Upper lobe of left lung (tissue), 6 donors: ENCODE data around the gene ADAD2. TPM values are rescaled to one million over a fixed set of nuclear protein-coding genes. Genes with fewer than 3 reads are reported as not detected.

Experiments
- ATAC-seq, 2 donors: fragments of 200-7000 bp; cut with Tn5 transposase; one replicate each; pipeline ENCODE4 v1.9.1; 2022; ENCODE audit warnings: mild to moderate bottlenecking in 2 of 2, moderate library complexity in 2 of 2; ENCODE audit not compliant: low FRiP score in 2 of 2
- DNase-seq, 2 donors: peaks; one replicate each; pipeline ENCODE4 v3.0.0-alpha.2; 2019 to 2020
- H3K27ac ChIP-seq, 4 donors: fragments of 200-600 bp; sonication (generic); one replicate each; pipeline ENCODE4 v1.5.1; 2016 to 2019
- H3K27me3 ChIP-seq, 4 donors: fragments of 200-600 bp; sonication (generic); one replicate each; pipeline ENCODE4 v1.5.1; 2017 to 2019
- H3K36me3 ChIP-seq, 4 donors: fragments of 200-600 bp; sonication (generic); one replicate each; pipeline ENCODE4 v1.5.1; 2016 to 2019
- H3K4me1 ChIP-seq, 4 donors: fragments of 200-600 bp; sonication (generic); one replicate each; pipeline ENCODE4 v1.5.1; 2018 to 2019
- H3K4me3 ChIP-seq, 4 donors: fragments of 200-600 bp; sonication (generic); one replicate each; pipeline ENCODE4 v1.5.1; 2017 to 2019; ENCODE audit warnings: mild to moderate bottlenecking in 2 of 4, moderate library complexity in 1 of 4
- H3K9me3 ChIP-seq, 4 donors: fragments of 200-600 bp; sonication (generic); one replicate each; pipeline ENCODE4 v1.5.1; 2018 to 2019
- CTCF ChIP-seq, 6 experiments: fragments of 450-650 bp in 4 of 6; fragments of 200-600 bp in 2 of 6; sonication (generic) in 2 of 6; IDR thresholded peaks; one replicate each; pipeline ENCODE4 v1.5.1; 2016 to 2019; ENCODE audit warnings: antibody characterized with exemption in 6 of 6
- EP300 ChIP-seq, 4 donors: sonication (generic); formaldehyde crosslinking; IDR thresholded peaks; one replicate each; pipeline ENCODE4 v1.5.1; 2017; ENCODE audit warnings: antibody characterized with exemption in 4 of 4, control low read depth in 2 of 4
- POLR2A ChIP-seq, 4 donors: fragments of 450-650 bp; IDR thresholded peaks; one replicate each; pipeline ENCODE4 v1.5.1; 2016 to 2017; ENCODE audit warnings: antibody characterized with exemption in 4 of 4, mild to moderate bottlenecking in 2 of 4
- POLR2AphosphoS5 ChIP-seq, 2 donors: sonication (generic); formaldehyde crosslinking; IDR thresholded peaks; one replicate each; pipeline ENCODE4 v1.5.1; 2017; ENCODE audit warnings: antibody characterized with exemption in 2 of 2
- WGBS, 2 donors: methylation state at CpG; one replicate each; pipeline ENCODE4 v1.1.5; 2017 to 2018; 5-methylcytosine and 5-hydroxymethylcytosine counted together
- total RNA-seq, 6 donors: library from RNA; depleted of rRNA in 4 of 6; stranded (reverse); fragments of >200 nt in 4 of 6; gene quantifications; one replicate each; pipeline versions ENCODE4 v1.1.0 to v1.2.1, GENCODE V29; 2016 to 2021
- donor health status: DM: no; HTN: no; CAD: no; lungs with moderate emphysema.
- donor health status: DM: no; HTN: yes; CAD: no; lungs with severe emphysema.

The ADAD2 gene
- total RNA-seq, 6 donors from 2014 or later = 1.1 TPM; not detected in 5

- Histone ChIP-seq H3K4me3 (no peak overlapping the region), H3K36me3 (no peaks in the 10 kb centered on the region), H3K4me1 (peaks cover 0 to 8% (median 2%) of the 10 kb centered on the region in 4 donors), H3K9me3 (no peaks in the 10 kb centered on the region), H3K27me3 (no peaks in the 10 kb centered on the region), H3K27ac (no peak overlapping the region)
- TF ChIP-seq POLR2AphosphoS5 (IDR thresholded peaks at IDR 0.05) (no peak), CTCF (IDR thresholded peaks at IDR 0.05) (no peak), POLR2A (IDR thresholded peaks at IDR 0.05) (no peak), EP300 (IDR thresholded peaks at IDR 0.05) (no peak)
- no peak for DNase-seq
- ATAC-seq = no peak
- WGBS, 2 donors = 70 to 84% methylated on average over 8 of the region's 8 CpGs
Observed at GRCh38 chr16:84226026-84226425, 35.1 kb downstream of the ADAD2 start.

- no peak for ATAC-seq
- TF ChIP-seq CTCF (IDR thresholded peaks at IDR 0.05) (no peak), POLR2AphosphoS5 (IDR thresholded peaks at IDR 0.05) (no peak), POLR2A (IDR thresholded peaks at IDR 0.05) (no peak), EP300 (IDR thresholded peaks at IDR 0.05) (no peak)
- Histone ChIP-seq H3K36me3 (no peaks in the 10 kb centered on the region), H3K9me3 (no peaks in the 10 kb centered on the region), H3K27me3 (no peaks in the 10 kb centered on the region), H3K4me3 (no peak overlapping the region), H3K4me1 (peaks cover 0 to 8% (median 2%) of the 10 kb centered on the region in 4 donors), H3K27ac (no peak overlapping the region)
- 92 to 93% methylated on average over 6 of the region's 6 CpGs for WGBS, 2 donors
- DNase-seq = no peak
Observed at GRCh38 chr16:84227548-84227947, 36.6 kb downstream of the ADAD2 start.

GRCh38 chr16:84228256-84228838 is 37.4 kb downstream of the ADAD2 start:
- DNase-seq (peak in 1 of 2 donors; percentile 72), ATAC-seq (peak; percentile 80 to 86)
- H3K4me1 ChIP-seq = peaks cover 0 to 8% (median 2%) of the 10 kb centered on the region in 4 donors
- no peaks in the 10 kb centered on the region for H3K27me3 ChIP-seq
- H3K4me3 ChIP-seq = no peak overlapping the region
- no peak for TF ChIP-seq CTCF (IDR thresholded peaks at IDR 0.05)
- TF ChIP-seq POLR2A (IDR thresholded peaks at IDR 0.05) = no peak
- no peak for TF ChIP-seq EP300 (IDR thresholded peaks at IDR 0.05)
- no peak for TF ChIP-seq POLR2AphosphoS5 (IDR thresholded peaks at IDR 0.05)
- WGBS, 2 donors = 27 to 38% methylated on average over 14 to 17 of the region's 18 CpGs
- no peak overlapping the region for H3K27ac ChIP-seq
- no peaks in the 10 kb centered on the region for H3K9me3 ChIP-seq
- no peaks in the 10 kb centered on the region for H3K36me3 ChIP-seq

GRCh38 chr16:84229471-84229870 is 38.5 kb downstream of the ADAD2 start:
- peak in 1 of 2 donors; percentile 71 for DNase-seq
- no peak for ATAC-seq
- TF ChIP-seq CTCF (IDR thresholded peaks at IDR 0.05) = no peak
- TF ChIP-seq POLR2AphosphoS5 (IDR thresholded peaks at IDR 0.05) = no peak
- no peak for TF ChIP-seq EP300 (IDR thresholded peaks at IDR 0.05)
- no peak for TF ChIP-seq POLR2A (IDR thresholded peaks at IDR 0.05)
- Histone ChIP-seq H3K36me3 (no peaks in the 10 kb centered on the region), H3K4me3 (no peak overlapping the region), H3K27ac (no peak overlapping the region), H3K9me3 (no peaks in the 10 kb centered on the region), H3K4me1 (peaks cover 0 to 8% (median 2%) of the 10 kb centered on the region in 4 donors), H3K27me3 (no peaks in the 10 kb centered on the region)
- 90 to 91% methylated on average over 11 of the region's 11 CpGs for WGBS, 2 donors

- no peaks in the 10 kb centered on the region for H3K36me3 ChIP-seq
- no peaks in the 10 kb centered on the region for H3K9me3 ChIP-seq
- H3K27ac ChIP-seq = no peak overlapping the region
- ATAC-seq (no peak), DNase-seq (no peak)
- peaks cover 0 to 8% (median 2%) of the 10 kb centered on the region in 4 donors for H3K4me1 ChIP-seq
- TF ChIP-seq CTCF (IDR thresholded peaks at IDR 0.05) = no peak
- no peak for TF ChIP-seq EP300 (IDR thresholded peaks at IDR 0.05)
- no peak for TF ChIP-seq POLR2AphosphoS5 (IDR thresholded peaks at IDR 0.05)
- no peak for TF ChIP-seq POLR2A (IDR thresholded peaks at IDR 0.05)
- H3K27me3 ChIP-seq = no peaks in the 10 kb centered on the region
- H3K4me3 ChIP-seq = no peak overlapping the region
- 86 to 89% methylated on average over 5 of the region's 5 CpGs for WGBS, 2 donors
Observed at GRCh38 chr16:84232060-84232459, 41.1 kb downstream of the ADAD2 start.
